ENCODE data around the gene KCNIP4.

The KCNIP4 gene

DNA sequence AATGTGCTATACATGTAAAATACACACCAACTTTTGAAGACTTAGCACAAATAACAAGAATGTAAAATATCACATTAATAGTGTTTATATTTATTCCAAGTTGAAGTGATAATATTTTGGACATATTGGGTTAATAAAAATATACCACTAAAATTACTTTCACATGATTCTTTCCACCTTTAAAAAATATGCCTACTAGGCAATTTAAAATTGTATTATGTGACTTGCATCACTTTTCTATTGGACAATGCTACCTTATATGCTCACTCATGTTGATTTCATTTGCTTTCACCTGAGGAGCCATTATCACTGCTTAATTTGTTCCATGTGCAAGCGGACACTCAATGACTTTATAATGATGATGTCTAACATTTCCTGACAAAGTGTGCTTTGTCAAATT lies 1251.8 kb downstream of the KCNIP4 start:
- DNase-seq, result no peak

DNA sequence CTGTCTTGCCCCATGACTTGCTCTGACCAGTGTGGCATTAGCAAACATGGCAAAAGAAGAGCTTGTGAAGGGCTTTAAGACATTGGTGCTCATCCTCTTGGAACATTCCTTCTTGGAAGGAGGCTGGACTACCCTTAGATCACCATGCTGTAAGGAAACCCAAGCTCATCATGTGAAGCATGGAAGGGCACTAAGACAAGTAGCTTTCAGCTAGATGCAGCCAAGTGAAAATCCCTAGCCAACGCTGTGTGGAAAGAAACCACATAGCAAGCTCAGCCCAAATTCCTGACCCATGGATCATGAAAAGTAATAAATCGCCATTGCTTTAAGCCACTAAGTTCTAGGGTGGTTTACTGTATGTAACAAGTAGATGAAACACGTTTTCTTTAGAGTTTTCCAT lies 1260.7 kb downstream of the KCNIP4 start:
- DNase-seq, result no peak

DNA sequence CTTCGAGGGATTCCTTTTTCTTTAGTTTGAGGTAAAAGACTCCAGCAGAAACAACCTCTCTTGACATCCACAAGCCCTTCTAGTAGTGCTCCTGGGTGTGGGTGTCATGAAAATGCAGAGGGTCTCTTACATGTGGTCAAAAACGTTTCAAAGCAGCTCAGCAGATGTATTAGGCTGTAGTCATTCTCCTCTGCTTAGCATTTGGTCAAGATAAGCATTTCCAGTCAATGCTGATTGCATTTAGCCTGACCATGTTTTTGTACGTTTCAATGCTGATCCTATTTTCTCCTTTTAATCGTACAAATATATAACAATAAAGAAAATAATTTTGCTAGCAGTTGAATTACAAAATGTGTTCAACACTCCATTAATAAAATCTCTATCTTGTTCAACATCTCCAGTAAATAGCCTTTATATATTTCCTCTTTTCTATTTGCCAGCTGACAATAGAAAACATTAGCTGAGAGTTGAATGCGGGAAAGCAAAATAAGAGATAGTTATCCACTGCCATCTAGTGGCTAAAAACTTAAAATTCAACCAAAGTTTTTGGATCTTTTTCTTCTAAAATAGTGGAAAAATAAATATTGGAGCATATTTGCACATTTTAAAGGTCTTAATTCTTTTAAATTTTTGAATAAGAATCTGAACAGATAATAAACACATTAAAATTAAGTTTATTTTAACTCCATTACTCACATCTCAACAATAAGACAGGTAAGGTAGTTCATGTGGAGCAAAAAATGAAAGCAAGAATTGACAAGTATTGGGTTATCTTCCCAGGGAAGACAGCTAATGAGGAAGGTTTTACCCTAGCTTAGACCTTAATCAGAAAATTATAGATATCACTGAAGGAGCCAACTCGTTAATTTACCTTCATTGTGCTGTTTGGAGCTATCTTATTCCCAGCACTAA lies 1263.5 kb downstream of the KCNIP4 start:
- no peak for DNase-seq

DNA sequence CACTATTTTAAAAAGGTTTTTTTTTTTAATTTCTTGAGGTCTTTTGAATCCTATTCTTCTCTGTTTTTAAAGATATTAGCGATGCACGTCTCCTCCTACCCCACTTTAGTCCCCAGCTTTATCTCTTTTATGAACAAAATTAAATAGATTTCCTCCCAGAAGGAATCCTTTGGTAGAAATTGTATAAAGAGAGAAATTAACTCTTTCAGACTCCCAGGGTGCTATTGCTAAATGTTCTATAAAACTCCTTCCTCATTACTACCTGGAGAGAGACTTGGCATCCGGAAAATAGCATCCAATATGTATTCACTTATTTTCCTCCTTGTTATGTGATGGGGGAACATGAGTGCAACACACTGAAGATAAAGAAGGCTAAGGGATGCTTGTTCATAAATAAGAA lies 1264.8 kb downstream of the KCNIP4 start:
- DNase-seq, result no peak

DNA sequence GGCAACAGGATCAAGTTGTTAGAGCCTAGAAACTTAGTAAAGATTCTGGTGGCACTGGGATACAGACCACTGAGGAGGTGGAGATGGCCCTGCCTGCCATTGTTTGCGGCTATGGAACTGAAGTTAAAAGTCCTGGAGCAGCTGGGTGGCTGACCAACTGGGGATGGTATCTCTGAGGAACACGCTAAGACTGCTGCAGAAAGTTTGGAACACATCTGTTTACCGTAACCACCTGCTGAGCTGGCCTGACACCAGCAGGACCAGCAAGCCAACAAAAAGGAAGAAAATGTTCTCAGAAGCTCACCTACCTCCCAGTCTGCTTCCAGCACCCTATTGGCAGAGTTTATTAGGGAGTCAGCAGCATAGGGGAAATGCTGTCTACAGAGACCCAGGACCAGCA lies 1265.7 kb downstream of the KCNIP4 start:
- no peak for DNase-seq

DNA sequence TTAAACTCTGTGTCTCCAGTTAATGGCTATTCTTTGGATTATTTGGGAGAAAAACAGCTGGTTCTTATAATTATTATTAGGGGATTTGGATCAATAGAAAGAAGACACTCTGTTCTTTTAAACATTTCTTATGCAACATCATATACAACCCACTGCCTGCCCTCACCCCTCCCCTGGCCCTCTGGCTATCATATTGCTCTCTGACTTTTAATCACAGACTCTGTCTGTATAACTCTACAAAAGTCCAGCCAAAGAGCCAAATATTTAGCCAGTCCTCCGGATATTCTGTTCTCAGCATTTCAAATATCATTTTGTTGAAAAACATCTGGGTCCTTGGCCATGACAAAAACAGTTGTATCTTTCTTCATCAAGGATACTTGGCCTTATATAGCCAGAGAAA lies 1267.3 kb downstream of the KCNIP4 start:
- DNase-seq, result no peak

DNA sequence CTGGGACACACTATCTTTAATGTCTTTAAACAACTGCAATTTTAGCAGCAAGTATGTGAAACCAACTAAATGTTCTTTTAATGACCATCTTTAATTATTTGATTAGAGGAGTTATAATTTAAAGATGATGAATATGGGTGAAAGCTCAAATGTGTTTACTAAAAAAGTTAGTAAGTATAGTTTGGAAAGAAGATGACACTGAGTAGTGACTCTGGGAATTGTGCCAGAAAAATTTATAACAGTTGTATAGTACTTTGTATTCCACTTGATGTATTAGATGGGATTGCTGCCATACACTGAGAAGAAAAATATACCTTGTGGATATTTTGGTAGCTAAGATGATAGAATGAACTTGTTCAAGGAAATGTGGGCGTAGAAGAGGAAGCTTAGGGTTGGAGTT lies 1267.8 kb downstream of the KCNIP4 start:
- DNase-seq, result no peak

DNA sequence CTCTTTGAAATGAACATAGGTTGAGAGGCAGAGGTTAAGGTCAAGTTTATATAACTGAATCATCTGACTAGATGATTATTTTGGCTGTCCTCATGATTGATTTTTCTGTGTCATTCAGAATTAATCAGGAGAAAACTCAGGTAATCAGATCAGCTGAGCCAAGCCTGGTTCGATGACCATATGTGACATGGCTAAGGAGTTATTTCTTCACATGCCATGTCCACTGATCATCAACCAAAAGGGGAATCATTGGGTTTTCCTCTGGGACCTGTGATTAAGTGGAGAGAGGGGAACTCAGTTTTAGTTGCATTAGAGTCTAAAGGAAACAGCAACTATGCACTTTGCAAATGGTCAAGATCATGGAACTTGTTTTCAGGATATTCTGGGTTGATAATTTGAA lies 1268.6 kb downstream of the KCNIP4 start:
- no peak for DNase-seq
